BE2C (cell line): ENCODE results near the gene GPR39.

Experiments
- DNase-seq: peaks from one replicate; pipeline ENCODE4 v3.0.0-alpha.2; 2020
- H3K27me3 ChIP-seq: fragments of 250-450 bp; sonication (Bioruptor Pico); 2 replicates; pipeline ENCODE4 v1.5.1; 2020; ENCODE audit warnings: mild to moderate bottlenecking
- H3K36me3 ChIP-seq: fragments of 250-450 bp; sonication (Bioruptor Pico); 2 replicates; pipeline ENCODE4 v1.5.1; 2020; ENCODE audit warnings: mild to moderate bottlenecking
- H3K4me1 ChIP-seq: fragments of 250-450 bp; sonication (Bioruptor Pico); 2 replicates; pipeline ENCODE4 v1.5.1; 2020
- H3K4me3 ChIP-seq: 2 replicates; pipeline ENCODE4 v1.5.1; 2011; ENCODE audit warnings: low read depth, low read length
- H3K9me3 ChIP-seq: fragments of 250-450 bp; sonication (Bioruptor Pico); 2 replicates; pipeline ENCODE4 v1.5.1; 2020
- CTCF ChIP-seq: IDR thresholded peaks from 2 replicates; pipeline ENCODE4 v1.5.1; 2012; ENCODE audit warnings: mild to moderate bottlenecking, low read depth, low read length

The GPR39 gene

DNA sequence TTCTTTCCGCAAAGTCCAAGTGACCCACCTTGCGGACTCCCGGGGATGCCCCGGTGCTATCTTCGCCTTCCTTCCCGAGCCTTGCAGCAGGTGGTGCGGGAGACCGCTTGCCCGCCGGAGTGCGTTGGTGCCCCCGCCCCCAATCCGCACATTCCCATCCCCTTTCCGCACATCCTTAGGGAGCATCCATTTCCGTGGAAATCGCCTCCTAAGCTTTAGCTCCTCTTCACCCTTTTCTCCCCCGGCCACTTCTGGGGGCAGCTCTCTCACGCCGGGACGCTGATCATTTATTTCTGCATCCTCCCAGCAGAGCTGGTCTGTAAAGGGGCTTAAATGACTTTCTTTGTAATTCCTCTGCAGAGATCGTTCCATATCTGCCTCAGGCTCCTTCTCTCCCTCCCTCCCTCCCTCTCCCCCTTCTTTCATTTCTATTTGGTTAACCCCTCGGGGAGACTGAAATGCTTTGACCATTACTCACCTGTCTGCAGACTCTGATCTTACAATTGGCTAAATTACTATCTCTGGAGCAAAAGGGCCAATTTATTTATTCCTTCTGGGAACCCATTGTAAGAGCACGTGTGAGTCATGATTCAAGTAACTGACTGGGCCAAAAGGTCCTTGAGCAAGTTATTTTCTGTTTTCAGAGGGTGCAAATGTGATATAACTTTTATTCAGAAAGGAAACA, 254.7 kb downstream of the GPR39 start:
- Histone ChIP-seq H3K9me3 (no peaks in the 10 kb centered on the region), H3K36me3 (no peaks in the 10 kb centered on the region), H3K27me3 (peaks cover 31% of the 10 kb centered on the region), H3K4me1 (no peaks in the 10 kb centered on the region), H3K4me3 (no peak overlapping the region)
- DNase-seq, result no peak
- no peak for TF ChIP-seq CTCF

- TF ChIP-seq CTCF, result no peak
- Histone ChIP-seq H3K4me1 (no peaks in the 10 kb centered on the region), H3K36me3 (no peaks in the 10 kb centered on the region), H3K9me3 (no peaks in the 10 kb centered on the region), H3K4me3 (no peak overlapping the region), H3K27me3 (no peaks in the 10 kb centered on the region)
- DNase-seq, result no peak
These were observed 260.4 kb downstream of the GPR39 start for GRCh38 chr2:132676999-132677398.

DNA sequence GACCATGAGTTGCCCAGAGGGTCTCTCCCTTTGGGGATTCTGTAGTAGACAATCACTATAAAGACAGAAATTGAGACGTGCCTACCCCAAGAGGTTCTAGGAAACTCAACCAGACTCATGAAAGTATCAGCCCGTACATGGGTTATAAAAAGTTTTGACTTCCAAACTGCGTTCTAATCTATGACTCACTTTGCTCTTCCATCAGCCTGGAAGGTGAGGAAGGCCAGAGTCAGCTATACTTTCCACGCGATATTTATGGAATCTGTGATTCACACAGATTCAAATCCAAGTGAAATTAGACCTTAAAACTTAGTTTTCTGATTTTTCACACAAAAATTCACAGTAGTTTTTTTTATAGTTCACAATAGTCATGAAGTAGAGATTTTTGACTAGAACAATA, 261.1 kb downstream of the GPR39 start:
- no peak for DNase-seq
- H3K9me3 ChIP-seq, result no peaks in the 10 kb centered on the region
- no peaks in the 10 kb centered on the region for H3K36me3 ChIP-seq
- H3K4me1 ChIP-seq, result no peaks in the 10 kb centered on the region
- H3K4me3 ChIP-seq, result no peak overlapping the region
- TF ChIP-seq CTCF, result no peak
- no peaks in the 10 kb centered on the region for H3K27me3 ChIP-seq

DNA sequence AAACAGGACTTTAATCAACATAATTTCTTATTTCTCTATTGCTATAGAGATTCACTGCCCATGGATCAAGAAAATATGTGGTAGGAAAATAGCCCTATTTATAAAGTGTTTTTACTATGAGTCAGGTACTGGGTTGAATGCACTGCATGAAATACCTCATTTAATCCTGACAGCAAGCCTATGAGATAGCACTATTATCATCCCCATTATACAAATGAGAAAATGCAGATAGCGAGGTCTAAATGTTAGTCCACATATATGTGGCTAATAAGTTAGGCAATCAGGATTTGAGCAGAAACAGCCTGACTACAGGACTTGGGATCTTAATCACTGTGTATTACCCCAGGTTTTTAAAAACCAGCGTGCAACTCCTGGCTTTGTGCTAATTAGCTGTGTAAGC, 261.9 kb downstream of the GPR39 start:
- no peak for TF ChIP-seq CTCF
- no peak overlapping the region for H3K4me3 ChIP-seq

DNA sequence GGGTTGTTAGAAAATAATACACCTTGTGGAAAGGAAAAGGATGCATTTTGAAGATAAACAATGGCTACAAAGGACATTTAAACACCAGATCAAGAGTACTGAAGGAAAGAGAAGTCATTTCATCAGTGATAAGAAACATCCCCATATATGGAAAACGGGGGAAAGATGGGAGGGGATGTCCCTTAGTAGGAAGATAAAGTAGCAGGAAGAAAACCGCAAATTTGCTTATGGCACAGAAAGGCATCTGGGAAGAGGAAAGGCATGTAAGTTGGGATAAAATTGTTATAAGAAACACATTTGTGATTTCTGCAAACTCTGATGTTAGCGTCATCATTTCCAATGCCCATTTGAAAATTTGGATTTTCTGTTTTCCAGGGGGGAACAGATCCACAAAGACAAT, 263.9 kb downstream of the GPR39 start:
- TF ChIP-seq CTCF, result no peak
- DNase-seq, result no peak
- no peaks in the 10 kb centered on the region for H3K36me3 ChIP-seq
- no peaks in the 10 kb centered on the region for H3K9me3 ChIP-seq
- H3K4me1 ChIP-seq, result no peaks in the 10 kb centered on the region
- H3K4me3 ChIP-seq, result no peak overlapping the region
- no peaks in the 10 kb centered on the region for H3K27me3 ChIP-seq

More for the DNA sequence above, 261.9 kb downstream of the GPR39 start:
- H3K36me3 ChIP-seq, result no peaks in the 10 kb centered on the region
- DNase-seq, result no peak
- H3K27me3 ChIP-seq, result no peaks in the 10 kb centered on the region
- no peaks in the 10 kb centered on the region for H3K4me1 ChIP-seq
- H3K9me3 ChIP-seq, result no peaks in the 10 kb centered on the region

DNA sequence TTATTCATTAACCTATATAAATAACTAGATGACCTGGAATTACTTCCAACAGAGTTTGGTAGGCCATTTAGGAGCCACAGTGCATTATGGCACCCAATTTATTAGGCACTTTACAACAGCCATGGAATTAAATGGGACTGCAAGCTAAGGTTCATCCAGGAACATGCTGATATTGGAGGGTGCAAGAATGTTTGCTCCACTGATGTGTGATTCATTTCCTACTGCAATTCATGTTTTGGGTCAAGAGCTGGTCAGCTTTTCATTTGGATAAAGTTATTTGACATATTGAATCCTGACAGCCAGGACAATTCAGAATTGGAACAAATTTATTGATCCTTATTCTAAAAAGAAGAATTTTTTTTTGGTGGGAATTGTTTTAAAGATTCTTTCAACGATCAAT, 265.2 kb downstream of the GPR39 start:
- no peak for TF ChIP-seq CTCF
- Histone ChIP-seq H3K4me3 (no peak overlapping the region), H3K9me3 (no peaks in the 10 kb centered on the region), H3K36me3 (no peaks in the 10 kb centered on the region), H3K27me3 (no peaks in the 10 kb centered on the region), H3K4me1 (no peaks in the 10 kb centered on the region)
- no peak for DNase-seq
